SK-N-MC (cell line): ENCODE data around the gene DDX1.

Experiments
- EZH2 ChIP-seq: fragments of 200-600 bp; sonication (generic); IDR thresholded peaks from one replicate; pipeline ENCODE4 v1.6.1; 2017; ENCODE audit warnings: antibody characterized with exemption
- FOXP2 ChIP-seq: optimal IDR thresholded peaks from 2 replicates; pipeline ENCODE3; 2011; ENCODE audit warnings: mild to moderate bottlenecking, moderate library complexity; ENCODE audit not compliant: insufficient read depth; ENCODE audit errors: extremely low read length, control extremely low read depth
- POLR2AphosphoS5 ChIP-seq: IDR thresholded peaks from 2 replicates; pipeline ENCODE4 v1.6.1; 2012; ENCODE audit warnings: mild to moderate bottlenecking, low read depth, low read length, borderline replicate concordance

GRCh38 chr2:15620857-15621471 lies 29.3 kb downstream of the DDX1 start:
- no peak for TF ChIP-seq EZH2
- TF ChIP-seq POLR2AphosphoS5 = no peak
- no peak for TF ChIP-seq FOXP2
